OCI-LY7 (cell line): ENCODE measurements around the gene SYNGAP1.

Experiments
- EZH2phosphoT487 ChIP-seq: fragments of 200-600 bp; sonication (generic); IDR thresholded peaks from 2 replicates; pipeline ENCODE4 v1.6.1; 2018; ENCODE audit warnings: low read depth, borderline replicate concordance, mild to moderate bottlenecking, mixed run types, antibody characterized with exemption, low read length, moderate library complexity, mixed read lengths
- TF ChIP-seq, protein P1 (sequence below): fragments of 200-600 bp; sonication (generic); conservative IDR thresholded peaks from 2 replicates; pipeline ENCODE4 v1.5.1; 2014; ENCODE audit warnings: mild to moderate bottlenecking, antibody characterized with exemption, low read length, moderate library complexity, mixed read lengths

DNA sequence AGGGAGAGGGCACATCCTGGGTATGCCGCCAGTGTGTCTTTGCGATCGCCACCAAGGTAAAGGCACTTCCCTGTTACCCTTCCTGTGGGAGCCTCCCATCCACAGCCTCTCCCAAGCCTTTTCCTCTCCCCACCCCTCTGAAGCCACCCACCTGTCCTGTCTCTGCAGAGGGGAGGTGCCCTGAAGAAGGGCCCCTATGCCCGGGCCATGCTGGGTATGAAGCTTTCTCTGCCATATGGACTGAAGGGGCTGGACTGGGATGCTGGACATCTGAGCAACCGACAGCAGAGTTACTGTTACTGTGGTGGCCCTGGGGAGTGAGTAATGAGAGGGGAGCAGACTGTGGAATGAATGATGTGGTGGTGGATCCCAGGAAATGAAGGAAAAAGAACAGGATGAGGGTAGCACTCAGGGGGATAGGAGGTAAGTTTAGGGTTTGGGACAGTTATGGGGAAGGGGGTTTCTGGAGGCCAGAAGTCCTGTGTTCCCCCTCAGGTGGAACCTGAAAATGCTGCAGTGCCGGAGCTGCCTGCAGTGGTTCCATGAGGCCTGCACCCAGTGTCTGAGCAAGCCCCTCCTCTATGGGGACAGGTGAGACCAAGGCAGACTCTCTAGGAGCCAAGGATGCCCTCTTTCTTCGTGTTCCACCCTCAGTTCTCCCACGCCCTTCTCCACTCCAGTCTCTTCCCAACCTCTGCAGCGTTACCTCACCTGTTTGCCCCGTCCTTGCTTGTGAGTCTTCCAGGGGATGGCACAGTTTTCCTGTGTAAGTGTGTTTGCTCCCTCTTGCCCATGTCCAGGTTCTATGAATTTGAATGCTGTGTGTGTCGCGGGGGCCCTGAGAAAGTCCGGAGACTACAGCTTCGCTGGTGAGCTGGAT lies 6.4 kb upstream of the SYNGAP1 start:
- TF ChIP-seq, protein P1, sequence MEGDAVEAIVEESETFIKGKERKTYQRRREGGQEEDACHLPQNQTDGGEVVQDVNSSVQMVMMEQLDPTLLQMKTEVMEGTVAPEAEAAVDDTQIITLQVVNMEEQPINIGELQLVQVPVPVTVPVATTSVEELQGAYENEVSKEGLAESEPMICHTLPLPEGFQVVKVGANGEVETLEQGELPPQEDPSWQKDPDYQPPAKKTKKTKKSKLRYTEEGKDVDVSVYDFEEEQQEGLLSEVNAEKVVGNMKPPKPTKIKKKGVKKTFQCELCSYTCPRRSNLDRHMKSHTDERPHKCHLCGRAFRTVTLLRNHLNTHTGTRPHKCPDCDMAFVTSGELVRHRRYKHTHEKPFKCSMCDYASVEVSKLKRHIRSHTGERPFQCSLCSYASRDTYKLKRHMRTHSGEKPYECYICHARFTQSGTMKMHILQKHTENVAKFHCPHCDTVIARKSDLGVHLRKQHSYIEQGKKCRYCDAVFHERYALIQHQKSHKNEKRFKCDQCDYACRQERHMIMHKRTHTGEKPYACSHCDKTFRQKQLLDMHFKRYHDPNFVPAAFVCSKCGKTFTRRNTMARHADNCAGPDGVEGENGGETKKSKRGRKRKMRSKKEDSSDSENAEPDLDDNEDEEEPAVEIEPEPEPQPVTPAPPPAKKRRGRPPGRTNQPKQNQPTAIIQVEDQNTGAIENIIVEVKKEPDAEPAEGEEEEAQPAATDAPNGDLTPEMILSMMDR: no peak
- TF ChIP-seq EZH2phosphoT487: no peak
